8988T (cell line): ENCODE data around the gene PSD2.

ENCODE experiments used
- DNase-seq: peaks from one replicate; pipeline ENCODE4 v3.0.0; 2011

The PSD2 gene

DNA sequence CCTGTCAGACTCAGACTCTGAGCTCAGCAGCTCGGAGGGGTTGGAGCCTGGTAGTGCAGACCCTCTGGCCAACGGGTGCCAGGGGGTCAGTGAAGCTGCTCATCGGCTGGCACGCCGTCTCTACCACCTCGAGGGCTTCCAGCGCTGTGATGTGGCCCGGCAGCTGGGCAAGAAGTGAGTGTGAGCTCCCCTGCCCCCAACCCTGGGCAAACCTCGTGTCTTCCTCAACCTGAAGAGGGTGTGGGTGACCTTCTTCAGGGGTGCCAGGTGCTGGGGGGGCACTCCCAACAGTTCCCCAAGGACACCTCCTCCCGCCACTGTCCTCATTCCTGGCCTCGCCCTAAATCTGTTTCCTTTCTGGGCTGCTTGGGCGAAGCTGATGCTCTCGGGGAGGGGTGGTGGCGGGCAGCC lies 18.6 kb downstream of the PSD2 start:
- DNase-seq: no peak

DNA sequence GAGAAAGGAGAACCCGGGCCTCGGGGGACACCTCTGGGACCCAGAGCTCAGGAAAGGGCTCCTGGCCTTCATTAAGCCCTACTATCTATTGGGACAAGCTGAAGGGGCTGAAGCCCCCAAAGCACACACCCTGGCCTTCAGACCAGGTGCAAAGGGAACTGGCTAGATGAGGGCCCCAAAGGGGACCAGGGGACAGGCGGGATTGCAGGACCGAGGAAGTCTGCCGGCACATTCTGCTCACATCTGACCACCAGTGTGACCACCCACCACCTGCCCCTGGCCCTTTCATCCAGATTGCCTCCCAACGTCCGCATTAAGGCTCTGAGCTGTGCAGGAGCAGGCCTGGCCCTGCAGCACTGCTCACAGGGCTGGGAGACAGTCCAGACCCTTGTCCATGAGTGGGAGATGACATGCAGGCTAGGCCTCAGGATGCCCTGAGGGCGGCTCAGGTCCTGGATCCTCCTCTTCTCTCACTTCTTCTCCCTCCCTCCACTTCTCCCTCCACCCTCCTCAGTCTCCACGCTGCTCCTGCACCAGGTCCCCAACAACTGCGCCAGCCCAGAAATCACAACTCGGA lies 19.2 kb downstream of the PSD2 start:
- DNase-seq: no peak

DNA sequence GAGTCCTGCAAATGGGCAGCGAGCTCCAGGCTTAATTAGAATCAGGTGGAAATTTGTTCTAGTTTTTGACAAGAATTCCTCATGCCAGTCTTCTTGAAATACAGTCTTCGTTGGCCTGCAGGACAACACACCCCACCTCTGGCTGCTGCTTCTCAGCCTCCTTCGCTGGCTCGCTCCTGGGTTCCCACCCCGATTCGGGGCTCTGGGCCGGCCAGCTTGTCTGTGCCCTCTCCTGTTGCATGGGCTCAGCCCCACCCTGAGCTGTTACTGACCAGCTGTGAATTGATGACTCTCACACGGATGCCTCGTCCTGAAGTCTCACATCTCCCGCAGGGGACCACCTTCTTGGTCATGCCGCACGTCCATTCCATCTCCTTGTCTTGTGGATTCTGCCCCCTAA lies 21.0 kb downstream of the PSD2 start:
- DNase-seq: no peak

DNA sequence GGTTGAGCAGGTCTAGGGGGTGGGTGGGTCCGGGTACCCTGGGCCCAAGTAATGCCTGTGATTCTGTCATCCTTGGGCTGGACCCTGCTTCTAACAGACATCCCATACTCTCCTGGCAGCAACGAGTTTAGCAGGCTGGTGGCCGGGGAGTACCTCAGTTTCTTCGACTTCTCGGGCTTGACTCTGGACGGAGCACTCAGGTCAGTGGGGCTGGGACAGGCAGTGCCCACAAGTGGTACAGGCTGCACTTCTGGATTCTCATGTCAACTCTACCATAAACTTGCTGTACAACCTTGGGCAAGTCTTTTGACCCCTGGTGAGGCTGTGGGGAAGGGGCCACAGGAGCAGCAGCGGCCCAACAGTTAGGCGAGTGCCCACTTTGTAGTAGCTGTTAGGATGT lies 21.8 kb downstream of the PSD2 start:
- DNase-seq: no peak

DNA sequence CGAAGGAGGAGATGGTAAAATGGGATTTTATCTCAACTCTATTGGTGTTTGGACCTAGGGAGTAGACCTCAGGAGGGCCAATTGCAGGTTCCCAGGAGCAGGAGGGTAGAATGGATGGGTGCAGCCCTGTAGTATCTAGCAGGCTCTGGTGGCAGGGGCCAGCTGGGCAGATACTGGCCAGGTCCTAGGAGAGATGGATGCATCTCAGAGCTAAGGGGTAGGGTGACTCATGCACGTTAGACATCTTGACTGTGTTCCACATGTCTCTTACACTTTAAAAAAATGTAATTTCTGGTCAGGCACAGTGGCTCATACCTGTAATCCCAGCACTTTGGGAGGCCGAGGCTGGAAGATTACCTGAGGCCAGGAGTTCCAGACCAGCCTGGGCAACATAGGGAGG lies 22.4 kb downstream of the PSD2 start:
- no peak for DNase-seq

DNA sequence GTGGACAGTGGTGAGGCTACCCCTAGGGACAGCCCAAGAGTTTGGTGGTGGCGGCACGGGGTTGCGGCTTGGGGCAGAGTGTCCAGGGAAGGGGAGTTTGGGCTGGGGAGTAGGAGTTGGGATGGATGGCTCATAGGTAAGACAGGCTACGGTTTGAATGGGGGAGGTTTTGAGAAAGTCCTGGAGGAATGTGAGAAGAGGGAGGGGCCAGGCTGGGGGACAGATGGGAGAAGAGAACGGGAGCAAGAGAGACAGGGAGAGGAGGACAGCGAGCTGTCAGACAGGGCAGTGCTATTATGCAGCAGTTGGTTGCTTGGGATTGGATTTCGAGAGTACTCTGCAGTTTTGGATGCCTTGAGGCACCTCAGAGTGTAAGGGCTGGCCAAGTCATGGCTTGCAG lies 24.5 kb downstream of the PSD2 start:
- no peak for DNase-seq

DNA sequence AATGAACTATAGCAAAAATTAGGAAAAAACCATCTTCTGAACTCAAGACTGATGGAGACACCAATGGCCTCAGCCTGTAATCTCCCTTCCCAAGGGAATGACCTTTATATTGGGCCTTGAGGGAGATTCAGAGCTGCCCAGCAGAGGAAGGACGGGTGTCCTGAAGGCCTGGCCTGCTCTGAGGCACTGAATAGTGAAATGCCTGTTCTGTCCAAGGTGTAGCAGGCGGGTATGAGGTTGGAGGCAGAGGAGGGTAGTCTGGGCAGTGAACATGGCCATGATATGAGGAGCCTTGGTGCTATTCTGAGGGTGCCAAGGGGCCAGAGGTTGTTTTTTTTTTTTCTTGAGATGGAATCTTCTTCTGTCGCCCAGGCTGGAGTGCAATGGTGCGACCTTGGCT lies 25.0 kb downstream of the PSD2 start:
- DNase-seq: no peak

DNA sequence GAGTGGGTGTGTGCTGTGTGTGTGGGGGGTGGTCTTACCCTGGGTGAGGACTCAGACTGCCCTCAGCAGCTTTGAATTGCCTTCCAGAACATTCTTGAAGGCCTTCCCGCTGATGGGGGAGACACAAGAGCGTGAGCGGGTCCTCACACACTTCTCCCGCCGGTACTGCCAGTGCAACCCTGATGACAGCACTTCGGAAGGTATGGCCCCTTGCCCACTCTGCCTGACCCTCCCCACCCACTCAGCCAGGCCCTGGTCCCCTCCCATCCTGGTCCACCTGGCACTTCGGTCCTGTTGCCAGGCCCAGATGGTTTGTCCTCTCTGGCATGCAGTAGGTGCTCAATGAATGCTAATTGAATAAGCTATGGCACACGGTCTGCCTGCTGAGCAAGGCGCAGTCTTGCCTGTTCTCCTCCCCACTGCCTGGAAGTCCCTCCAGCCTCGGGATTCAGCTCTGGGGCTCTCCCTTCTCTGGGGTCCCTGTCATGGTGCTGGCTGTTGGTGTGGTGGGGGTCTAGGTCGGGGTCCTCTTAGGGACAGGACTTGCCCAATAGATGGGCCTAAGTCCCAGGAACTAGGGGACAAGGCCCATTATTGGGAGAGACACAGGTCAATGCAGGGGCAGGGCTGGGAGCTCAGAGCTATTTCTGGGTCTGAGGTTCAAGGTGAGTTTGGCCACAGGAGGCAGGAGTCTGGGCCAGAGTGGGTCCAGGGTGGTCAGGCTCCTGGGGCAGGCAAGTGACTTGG lies 26.4 kb downstream of the PSD2 start:
- no peak for DNase-seq

DNA sequence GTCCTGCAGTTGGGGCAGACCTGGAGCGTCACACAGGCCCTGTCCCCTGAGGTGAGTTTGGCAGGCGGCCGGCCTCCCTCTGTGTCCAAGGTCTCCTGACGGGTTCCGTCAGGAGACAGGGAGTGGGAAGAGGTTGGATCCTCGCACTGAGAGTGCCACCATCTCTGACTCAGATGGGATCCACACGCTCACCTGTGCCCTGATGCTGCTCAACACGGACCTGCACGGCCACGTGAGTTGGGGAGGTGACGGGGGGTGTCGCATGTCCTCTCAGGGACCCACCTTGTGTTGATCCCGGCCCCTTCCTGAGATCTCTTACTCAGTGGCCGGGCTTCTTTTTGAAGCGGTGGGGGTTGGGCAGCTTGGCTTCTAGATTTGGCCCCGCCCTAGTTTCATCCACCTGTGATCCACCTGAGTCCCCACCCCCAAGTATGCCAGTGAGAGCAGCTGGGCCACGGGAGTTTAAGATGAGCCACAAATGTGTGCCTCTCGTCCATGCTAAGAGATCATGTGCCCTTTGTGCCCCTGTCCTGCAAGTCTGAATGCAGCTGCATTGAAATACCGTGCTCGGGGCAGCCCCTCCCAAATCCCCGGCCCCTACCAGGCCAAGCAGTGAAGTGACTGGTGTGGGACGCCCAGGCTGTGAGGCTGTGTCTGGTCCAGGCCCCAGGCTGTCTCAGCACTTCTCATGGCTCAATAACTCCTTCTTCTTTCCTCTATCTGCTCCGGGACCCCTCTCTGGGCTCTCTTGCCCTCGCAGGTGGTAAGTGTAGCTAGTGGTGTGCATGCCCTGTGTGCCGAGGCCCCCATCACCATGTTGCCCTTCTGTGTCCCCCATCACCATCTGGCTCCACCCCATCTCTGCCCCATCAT lies 27.2 kb downstream of the PSD2 start:
- no peak for DNase-seq

DNA sequence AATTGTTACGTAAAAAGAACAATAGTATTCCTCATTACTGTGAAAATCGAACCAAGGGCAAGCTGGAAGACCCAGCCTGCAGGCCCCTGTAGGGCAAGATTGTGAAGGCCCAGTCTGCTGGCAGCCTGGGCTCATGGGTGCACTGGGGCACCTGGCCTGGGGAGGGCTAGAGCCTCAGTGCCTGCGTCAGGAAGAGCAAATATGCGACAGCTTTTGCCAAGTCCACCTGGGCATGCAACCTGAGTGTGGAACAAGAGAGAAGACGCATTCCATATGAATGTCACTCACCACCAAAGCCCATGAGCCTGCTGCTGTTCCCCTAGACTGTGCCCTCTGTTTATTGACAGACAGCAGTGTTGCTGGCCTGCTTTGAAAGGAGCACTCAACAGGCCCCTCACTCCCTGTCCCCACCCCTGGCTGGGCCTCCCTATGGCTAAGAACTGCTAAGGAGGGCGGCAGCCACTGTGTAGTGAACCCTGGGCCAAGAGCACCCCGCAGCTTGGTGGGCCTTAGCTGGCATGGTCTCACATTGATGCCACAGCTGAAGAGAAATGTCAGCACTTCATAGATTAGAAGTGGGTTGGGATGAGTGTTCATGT lies 28.2 kb downstream of the PSD2 start:
- no peak for DNase-seq

DNA sequence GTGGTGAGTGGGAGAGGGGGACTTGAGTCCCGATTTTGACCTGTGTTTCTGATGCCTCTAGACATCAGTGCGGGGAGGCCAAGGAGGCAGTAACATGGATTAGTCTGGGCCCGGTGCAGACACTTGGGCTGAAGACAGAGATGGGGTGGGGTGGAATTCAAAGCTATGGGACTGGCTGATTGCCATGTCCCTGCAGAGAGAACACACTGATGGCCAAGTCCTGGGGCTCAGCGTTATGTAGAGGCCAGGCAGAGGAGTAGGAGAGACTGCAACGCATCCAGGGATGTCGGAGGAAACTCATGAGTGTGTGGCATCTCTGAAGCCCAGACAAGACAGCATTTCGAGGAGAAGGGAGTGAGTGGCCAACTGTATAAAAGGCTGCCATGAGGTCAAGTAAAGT lies 30.1 kb downstream of the PSD2 start:
- no peak for DNase-seq

DNA sequence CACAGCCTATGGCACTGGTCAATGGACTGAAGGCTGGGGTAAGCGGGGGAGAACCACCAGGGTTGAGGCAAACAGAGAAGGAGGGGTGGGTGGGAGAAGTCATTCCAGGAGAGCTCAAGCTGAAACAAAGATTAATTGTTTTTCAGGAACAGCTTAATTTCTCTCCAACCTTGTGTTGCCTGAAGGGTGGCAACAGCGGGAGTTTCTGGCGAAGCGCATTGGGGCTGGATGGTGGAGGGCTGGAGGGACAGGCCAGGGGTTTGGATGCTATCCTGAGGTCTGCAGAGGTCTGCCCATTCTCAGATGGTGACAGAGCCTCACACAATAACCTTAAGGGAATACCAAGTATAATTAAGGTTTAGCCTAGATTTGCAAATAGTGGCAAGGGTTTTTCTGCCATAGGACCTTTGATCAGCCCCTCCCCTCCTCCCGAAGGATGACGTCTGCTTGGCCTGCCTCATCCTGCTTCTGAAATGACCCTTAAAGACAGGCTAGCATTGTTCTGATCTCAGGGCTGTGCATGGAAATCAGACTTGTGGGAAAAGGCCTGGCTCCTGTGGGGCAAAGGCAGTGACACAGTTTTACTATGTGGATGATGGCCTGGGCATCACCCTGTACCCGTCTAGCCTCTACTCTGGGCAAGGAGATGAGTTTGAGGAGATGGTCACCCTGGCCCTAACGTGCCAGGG lies 32.7 kb downstream of the PSD2 start:
- no peak for DNase-seq

DNA sequence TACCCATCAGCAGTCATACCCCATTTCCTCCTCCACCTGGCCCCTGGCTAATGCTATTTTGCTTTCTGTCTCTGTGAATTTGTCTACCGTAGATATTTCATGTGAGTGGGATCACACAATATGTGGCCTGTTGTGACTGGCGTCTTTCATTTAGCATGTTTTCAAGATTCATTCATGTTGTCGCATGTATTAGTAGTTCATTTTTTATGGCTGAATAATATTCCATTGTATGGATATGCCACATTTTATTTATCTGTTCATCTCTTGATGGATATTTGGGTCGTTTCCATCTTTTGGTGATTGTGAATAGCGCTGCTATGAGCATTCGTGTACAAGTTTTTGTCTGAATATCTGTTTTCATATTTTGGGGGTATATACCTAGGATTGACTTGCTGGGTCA lies 33.9 kb downstream of the PSD2 start:
- DNase-seq: no peak

DNA sequence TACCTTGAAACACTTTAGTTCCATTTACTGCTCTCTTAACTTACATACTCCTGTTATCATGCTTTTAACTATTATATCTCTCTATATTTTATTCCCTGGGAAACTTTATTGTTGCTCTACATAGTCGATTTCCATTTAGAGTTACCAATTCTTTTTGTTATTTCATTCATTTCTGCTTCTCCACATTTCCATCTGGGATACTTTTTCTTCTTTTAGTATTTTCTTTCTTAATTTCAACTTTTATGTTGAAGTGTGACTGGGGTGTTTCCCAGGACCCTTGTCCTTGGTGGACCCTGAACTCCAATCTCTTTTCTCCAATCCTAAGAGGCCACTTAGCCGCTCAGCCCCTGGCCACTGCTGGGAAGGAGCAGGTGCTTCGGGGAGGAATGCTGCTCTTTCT lies 36.0 kb downstream of the PSD2 start:
- no peak for DNase-seq

DNA sequence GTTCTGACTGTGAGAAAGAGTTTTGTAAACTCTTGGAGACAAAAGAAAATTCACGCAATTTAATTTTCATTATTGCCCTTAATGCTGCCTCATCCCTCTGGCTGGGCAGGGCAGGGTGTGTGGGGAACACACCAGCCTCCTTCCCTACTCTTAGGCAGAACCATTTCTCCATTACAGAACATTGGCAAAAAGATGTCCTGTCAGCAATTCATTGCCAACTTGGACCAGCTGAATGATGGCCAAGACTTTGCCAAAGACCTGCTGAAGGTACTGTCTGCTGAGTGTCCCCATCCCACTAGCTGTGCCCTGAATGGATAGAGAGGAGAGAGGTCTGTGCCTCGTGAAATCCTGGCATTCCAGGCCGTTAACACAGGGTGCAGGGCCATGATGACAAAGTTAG lies 37.9 kb downstream of the PSD2 start:
- no peak for DNase-seq

DNA sequence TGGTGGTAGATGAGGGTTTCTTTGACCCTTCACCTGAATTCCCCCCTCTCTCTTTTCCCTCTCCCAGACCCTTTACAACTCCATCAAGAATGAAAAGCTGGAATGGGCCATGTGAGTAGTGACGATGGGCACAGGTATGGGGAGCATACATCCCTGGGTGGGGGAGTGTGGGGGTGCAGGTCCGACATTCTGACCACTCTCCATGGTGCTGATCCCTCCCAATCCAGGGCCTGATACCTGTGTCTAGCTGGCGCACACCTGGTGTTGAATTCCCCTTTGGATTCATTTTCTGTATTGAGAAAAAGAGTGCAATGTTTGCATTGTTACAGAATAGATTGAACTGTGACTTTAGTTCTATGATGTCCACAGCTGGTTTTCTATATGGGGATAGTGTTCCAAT lies 40.0 kb downstream of the PSD2 start:
- no peak for DNase-seq

DNA sequence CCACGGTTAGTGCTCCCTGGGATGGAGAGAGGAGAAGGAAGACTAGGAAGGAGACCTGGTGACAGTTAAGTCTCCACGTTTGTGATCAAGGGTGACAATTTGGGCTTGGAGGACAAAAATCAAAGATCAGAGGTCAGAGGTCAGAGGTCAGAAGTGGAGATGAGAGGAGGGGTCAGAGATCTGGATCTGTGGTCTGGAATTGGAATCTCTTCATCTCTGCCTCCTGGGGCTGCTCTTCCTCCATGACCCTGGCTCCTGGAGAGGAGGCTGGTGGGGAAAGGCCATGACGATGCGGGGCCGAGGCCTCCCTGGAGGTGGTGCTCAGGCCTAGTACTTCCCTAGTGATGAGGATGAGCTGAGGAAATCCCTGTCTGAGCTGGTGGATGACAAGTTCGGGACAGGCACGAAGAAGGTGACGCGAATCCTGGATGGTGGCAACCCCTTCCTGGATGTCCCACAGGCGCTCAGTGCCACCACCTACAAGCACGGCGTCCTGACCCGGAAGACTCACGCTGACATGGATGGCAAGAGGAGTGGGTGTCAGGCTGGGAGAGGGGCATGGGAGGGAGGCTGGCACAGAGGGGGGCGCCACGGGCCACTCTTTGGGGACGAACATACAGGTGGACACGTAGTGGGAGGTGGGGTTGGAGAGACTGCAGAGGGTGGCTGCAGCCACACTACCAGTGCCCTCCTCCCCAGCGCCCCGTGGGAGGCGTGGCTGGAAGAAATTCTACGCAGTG lies 41.0 kb downstream of the PSD2 start:
- no peak for DNase-seq

DNA sequence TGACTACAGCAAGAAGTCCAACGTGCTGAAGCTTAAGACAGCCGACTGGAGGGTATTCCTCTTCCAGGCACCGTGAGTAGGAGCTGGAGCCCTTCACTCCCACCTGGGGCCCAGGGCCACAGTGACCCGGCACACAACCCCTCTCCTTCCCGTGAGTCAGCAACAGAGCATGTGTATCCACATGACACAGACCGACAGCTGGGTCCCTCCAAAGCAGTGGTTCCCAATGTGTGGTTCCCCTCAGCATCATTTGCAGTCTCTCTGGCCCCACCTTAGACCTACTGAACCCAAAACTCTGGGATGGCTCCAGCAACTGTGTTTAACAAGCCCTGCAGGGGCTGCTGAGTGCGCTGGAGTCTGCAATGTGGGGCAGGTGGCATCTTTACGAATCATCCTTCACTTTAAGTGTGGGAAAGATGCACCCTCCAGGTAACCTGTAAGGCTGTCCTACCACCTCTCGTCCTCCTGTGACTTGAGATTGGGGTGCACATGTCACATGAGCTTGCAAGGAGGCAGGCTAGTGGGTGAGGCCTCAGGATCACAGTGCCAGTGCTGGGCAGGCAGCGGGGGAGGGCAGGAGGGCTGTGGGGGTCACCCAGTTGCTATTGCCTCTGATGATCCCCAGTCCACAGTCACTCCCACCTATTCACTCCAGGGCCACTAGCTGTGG lies 42.2 kb downstream of the PSD2 start:
- no peak for DNase-seq

DNA sequence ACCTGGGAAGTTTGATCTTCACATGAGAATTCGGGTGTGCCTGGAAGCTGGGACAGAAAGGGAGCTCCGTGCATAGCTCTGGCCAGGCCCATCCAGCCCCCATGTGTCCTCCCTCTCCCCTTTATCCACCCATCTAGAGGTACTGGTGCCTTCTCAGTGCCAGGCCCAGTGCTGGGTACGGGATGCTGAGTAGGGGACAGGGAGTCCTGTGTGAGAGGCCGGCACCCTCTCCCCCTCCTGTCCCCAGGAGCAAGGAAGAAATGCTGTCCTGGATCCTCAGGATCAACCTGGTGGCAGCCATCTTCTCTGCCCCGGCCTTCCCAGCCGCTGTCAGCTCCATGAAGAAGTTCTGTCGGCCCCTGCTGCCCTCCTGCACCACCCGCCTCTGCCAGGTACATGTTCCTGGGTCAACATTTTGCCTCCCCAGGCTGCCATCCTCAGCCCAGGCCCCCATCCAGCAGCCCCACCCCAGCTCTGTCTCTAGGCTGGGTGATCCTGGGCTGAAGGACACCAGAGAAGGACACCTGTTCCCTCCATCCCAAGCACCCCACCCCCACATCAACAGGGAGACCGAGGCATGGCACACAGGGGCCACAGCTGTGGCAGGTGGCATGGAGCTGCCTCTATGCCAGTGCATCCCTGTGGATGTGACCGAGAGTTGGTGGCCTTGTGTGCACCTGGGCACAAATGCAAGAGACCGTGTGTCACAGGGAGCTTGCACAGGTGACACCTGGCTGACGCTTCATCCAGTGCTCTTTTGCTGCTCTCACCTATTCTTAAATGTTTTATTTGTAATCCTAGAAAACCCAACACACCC lies 43.0 kb downstream of the PSD2 start:
- no peak for DNase-seq

DNA sequence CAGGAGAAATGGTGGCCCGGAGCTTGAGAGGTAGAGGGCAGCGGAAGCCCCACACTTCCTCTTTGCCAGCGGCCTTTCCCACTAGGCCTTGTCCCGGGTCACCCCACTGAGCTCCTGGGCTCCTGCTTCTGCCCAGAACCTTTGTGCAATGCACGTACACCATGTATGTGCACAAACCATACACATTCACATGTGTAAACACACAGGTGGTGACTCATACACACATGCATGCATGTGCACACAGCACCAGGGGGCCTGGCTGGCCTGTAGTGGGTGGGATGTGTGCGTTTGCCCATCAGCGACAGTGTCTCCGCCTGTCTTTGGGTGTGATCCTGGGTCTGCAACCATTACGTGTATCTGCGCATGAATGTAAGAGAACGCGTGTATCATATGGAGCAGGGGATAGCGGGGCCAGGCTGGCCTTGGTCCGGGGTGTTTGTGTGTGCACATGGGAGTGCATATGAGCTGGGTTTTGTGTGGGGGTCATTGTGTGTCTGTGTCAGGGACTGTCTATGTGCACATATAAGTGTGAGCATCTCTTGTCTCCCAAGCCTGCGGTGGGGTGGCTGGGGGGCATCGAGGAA lies 43.7 kb downstream of the PSD2 start:
- DNase-seq: no peak

DNA sequence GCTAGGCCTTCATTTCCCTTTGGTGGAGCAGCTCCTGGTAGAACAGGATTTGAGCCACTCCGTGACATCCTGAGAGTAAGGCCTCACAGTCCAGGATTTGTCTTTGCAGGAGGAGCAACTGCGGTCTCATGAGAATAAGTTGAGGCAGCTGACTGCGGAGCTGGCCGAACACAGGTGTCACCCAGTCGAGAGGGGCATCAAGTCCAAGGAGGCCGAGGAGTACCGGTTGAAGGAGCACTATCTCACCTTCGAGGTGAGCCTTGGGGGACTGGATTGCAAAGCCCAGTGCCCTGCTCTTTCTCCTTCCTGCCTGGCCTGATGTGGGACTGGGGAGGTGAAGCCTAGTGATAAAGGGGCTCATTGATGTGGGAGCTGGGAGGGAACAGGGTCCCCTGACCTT lies 44.3 kb downstream of the PSD2 start:
- no peak for DNase-seq
